ENCODE data around the gene XYLT1.

Gene XYLT1

DNA sequence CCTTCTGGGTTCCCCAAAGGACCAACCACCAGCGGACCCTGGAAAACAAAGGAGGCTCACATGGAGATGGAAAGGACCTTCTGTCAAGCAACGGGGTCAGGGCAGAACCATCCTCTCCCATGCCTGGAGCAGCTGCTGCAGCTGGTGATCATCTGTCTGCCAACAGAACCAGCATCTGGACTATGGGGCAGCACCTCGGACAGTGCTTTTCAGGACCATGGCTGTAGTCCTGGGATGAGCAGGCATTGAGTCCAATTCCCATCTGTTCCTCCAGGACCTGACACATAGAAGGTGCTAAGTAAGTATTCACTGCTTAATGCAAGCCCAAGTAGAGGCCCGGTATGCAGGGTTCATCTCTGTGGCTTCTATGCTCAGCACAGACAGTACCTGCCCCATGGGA lies 304.7 kb downstream of the XYLT1 start:
- no peak for DNase-seq

DNA sequence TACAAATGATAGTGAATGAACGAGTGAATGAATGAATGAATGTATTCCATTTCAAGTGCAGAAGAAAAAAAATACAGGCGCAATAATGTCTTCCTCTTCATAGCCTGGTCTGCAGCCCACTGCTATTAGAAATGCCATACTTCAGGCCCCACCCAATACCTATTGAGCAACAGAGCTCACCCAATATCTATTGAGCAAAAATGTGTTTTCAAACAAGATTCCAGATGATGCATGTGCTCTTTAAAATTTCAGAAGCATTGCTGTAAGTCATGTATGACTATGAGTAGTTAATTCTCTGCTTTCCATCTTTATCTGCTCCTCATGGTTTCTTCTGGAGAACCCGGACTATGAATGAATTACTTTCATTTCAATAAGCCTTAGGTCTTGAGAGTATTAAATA lies 308.2 kb downstream of the XYLT1 start:
- DNase-seq = no peak

GRCh38 chr16:17160920-17161431 lies 309.8 kb downstream of the XYLT1 start:
- no peak for DNase-seq

DNA sequence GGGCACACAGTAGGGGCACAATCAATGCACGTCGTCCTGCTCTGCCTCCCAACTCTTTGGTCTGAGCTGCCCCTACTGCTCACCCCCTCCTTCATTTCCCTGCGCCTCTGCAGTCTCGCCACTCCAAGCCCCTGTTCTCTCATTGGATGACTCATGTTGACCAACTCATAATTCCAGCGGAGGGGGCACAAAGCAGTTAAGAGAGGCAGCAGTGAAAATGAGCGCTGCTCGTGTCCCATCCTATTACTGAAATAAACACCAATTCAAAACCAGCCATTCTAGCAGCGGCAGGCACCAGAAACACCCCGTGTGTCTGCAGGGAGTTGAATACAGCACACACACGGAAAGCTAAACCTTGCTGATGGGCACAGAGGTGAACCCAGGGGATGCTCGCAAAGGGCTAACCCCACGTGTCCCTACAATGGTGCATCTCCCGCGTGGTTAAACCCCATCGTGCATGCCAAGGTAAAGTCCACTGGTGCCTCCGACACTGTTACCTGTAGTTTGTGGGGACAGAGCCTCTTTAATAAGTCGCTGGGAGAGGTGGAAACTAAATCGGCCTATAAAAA lies 310.4 kb downstream of the XYLT1 start:
- no peak for DNase-seq

- no peak for DNase-seq
These were observed 311.1 kb downstream of the XYLT1 start for GRCh38 chr16:17159617-17160016.

DNA sequence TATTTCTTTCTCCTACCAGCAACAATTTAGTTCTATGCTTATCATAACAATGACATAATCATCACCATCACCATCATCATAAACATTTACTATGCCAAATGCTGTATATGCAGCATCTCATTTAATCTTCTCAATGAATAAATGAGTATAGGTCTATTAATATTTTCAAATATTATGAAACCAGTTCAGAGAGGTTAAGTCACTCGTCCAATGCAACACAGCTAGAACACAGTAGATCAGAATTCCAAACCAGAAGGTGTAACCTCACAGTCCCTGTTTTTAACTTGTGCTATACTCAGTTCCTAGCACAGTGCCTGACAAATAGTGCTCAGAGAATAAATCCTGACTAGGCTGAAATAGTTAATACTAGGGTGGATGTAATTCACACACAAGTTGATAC lies 314.8 kb downstream of the XYLT1 start:
- DNase-seq = no peak

GRCh38 chr16:17155485-17155884 lies 315.3 kb downstream of the XYLT1 start:
- DNase-seq = no peak

DNA sequence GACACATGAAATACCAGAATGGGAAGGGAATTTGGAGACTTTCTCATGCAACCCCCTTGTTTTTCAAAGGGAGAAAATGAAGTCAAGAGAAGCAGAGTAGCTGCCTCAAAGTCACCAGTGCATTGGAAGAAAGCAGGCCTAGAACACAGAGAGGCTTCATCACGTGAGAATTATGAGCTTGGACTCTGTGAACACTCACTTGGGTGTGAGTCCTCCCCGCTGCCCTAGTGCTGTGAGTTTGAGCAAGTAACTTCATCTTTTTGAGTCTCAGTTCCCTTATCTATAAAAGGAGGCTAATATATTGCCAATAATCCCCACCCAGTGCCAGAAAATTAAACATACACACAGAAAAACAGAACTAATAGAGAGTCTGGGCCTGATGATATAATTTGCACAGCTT lies 315.8 kb downstream of the XYLT1 start:
- DNase-seq = no peak

DNA sequence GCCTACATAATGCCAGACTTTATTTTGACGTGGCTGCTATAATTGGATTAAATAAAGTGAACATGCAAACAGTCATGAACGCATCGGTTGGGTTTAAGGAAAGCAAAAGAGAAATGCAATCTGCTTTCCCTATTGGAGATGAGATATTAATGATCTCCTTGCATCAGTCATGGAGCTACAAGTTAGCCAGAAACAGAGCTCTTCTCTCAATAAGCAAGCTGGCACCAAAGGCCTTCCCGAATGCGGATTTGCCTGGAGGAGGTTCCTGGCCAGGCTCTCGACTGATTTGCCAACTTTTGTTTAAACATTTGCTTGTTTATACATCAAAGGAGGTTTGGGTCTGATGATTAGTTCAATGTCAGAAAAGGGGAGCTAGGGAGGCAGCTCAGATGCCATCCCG lies 318.4 kb downstream of the XYLT1 start:
- DNase-seq = no peak

GRCh38 chr16:17151335-17151734 lies 319.4 kb downstream of the XYLT1 start:
- DNase-seq = no peak

DNA sequence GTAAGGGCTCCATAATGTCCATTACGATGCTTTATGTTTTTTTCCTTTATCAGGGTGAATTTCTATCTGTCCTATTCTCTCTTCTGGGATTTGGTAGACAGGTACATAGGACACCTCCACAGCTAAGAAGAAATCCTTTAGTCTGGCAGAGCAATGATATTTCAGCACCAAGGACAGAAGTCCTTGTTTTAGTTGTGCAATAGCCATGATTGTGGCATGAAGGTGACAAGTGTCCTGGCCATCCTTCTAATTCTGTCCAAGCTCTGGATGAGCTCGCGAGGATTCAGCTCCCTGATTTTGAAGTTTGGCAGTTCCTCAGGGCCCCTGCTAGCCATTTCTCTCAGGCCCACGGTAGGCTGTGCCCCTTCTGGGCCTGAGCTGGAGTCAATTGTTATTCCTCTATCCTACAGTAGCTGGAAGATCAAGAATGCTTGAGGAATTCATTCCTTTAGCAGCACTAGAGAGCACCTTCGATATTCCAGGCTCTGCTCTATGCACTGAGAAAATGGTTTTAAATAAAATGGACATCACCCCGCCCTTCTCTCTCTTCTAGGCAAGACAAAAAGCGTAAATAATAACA lies 320.8 kb downstream of the XYLT1 start:
- no peak for DNase-seq

- DNase-seq = no peak
These were observed 322.8 kb downstream of the XYLT1 start for GRCh38 chr16:17147942-17148341.

DNA sequence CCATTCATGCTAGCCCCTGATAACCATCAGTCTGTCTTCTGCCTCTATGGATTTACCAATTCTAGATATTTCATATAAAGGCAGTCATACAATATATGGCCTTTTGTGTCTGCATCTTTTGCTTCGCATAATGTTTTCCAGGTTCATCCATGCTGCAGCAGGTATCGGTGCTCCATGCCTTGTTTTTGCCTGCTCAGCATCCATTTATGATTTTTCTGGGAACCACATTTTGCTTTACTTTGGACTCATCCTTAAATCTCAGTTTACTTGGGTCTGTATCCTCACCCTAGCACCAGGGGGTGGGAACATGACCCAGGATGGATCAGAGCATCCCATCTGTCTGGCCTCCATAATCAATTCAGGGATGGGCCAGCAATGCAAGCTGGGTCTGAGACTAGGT lies 325.7 kb downstream of the XYLT1 start:
- no peak for DNase-seq

DNA sequence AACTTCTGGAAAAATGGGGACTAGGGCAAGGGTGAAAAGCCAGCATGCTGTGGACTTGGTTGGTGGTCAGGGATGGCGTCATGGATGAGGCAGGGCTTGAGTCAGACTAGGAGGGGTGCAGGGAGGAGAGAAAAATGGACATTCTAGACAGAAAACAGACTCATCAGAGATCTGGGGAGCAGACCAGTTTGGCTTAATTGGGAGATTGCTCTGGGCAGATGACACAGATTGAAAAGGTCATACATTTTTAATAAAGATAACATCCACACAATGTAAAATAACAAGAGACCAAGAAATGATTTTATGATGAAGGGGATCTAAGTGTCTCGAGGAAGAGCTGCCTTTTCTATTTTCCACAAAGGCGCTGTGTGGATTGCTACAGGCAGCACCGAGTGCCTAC lies 326.3 kb downstream of the XYLT1 start:
- no peak for DNase-seq

GRCh38 chr16:17143546-17144419 lies 327.0 kb downstream of the XYLT1 start:
- DNase-seq = no peak

GRCh38 chr16:17138801-17139200 lies 332.0 kb downstream of the XYLT1 start:
- DNase-seq = no peak

DNA sequence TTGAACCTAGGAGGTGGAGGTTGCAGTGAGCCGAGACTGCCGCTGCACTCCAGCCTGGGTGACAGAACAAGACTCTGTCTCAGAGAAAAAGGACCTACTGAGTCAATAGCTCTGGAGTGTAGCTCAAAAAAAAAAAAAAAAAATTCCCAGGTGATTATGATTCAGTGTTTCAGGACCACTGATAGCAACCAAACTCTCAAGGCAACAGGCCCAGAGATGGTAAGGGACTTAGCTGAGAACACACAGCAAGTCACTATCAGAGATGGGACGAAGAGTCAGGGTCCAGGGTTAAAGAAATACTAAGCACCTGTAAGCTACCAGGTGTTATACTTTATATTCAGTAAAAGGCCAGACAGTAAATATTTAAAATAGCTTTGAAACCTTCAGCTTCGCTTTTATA lies 335.3 kb downstream of the XYLT1 start:
- DNase-seq = no peak

GRCh38 chr16:17134586-17134985 lies 336.2 kb downstream of the XYLT1 start:
- no peak for DNase-seq

DNA sequence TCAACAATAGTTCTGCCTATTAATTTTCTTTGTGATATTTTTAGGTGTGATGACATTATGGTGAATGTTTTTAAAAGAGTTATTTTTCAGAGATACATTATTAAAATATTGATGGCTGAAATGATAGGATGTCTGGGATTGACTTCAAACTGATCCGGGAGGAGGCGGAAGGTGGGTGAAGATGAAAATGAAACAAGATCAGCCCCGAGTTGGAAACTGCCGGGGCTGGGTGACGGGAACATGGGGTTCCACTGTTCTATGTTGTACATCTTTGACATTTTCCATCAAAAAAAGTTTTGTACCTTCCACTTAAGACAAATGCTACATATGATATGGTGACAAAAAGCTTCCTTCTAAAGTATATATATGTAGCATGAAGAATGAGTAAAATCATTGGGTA lies 336.9 kb downstream of the XYLT1 start:
- DNase-seq = no peak

DNA sequence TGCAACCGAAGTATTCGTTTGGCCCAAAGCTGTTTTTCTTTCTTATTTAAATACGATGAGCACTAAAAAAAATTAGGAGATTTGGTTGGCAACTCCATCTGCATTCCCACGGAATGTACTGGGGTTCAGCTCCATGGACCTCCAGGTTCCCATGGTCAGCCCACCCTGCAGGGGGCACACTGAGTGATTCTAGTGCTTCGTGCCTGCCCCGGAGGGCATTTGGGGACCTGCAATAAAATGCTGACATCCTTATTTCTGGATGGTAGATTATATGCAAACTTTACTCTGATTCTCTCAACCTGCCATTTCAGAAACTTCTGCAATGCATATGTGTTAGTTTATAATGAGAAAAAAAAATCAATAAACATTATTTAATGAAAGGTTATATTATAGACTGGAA lies 339.4 kb downstream of the XYLT1 start:
- DNase-seq = no peak

DNA sequence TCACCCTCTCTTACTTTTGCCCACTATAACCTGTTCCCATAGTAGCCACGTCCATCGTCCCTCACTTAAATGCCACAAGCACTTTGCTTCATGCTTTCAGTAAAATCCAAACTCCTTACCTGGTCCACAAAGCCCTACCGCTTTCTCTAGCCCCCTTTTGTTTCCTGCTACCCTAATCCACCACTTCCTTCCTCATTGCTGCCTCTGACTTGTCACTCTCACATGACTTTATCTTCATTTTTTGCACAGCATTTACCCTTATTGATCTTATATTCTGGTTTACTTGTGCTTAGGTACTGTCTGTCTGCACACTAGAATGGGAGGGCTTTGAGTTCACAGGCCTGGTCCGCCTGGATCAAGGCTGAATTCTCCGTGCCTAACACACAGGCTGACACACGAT lies 340.0 kb downstream of the XYLT1 start:
- no peak for DNase-seq

DNA sequence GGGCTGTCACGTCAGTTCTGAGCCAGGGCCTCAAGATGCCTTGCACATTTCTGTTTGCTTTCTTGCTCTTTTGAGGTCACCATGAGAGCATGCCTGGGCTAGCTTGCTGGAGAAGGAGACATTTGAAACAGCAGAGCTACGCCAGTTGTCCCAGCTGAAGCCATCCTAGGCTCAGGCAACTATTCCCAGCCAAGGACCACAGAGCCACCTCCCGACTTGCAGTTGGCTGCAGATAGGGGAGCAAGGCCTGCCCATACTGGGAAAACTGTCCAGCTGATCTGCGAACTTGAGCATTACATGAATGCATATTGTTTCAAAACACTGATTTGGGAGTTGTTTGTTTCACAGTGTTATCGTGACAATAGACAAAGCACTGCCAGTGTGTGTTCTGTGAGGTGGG lies 340.8 kb downstream of the XYLT1 start:
- no peak for DNase-seq

GRCh38 chr16:17128791-17129190 lies 342.0 kb downstream of the XYLT1 start:
- no peak for DNase-seq

DNA sequence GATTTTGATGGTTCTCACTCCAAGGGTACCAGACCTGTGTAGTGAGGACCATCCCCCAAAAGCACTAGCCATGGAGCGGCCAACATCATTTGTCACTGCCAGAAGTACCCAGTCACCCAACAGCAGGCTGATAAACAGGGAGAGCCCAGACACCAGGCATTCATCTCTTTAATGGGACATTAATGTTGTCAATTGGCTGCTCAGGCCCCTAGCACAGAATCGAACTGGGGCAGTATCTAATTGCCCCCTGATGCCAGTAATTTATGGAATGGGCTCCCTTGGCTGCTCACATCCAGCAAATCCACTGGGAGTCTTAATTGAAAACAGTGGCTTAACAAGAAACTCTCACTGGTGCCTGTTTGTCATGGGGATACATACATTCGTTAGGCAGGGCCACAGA lies 344.6 kb downstream of the XYLT1 start:
- DNase-seq = no peak
